HG02571 (cell line): Measurements from ENCODE around the gene RXRA.
A peak's percentile ranks its signal among the peaks of the same experiment; 100 is the strongest.

Source experiments
- ATAC-seq: cut with Tn5 transposase; IDR thresholded peaks from one replicate; pipeline ENCODE4 v1.9.1; 2021; ENCODE audit warnings: mild to moderate bottlenecking, moderate library complexity; ENCODE audit not compliant: unreplicated experiment

Gene RXRA

DNA sequence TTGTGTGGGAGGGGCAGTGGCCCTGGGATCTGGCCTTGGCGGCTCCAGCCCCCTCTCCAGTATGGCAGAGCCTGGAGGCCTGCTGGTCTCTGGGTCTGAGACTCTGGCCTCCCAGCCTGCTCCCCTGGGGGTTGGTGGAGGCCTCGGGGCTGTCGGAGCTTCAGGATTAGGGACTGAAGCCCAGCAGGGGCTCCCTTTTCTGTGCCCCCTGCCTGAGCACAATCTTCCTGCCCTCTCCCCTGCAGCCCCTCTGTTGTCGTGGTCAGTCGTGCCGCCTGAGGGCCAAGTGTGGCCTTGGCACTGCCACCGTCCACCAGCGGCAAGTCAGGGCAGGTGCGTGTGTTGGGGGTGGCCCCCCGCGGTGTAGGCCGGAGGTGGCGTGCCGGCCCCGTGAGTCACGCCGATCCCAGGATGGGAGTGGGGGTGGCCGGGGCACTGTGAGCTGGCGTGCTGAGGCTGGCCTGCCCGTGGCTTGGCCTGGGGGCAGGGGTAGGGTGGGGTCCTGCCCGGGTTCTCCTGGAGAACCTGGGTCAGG is 53.6 kb downstream of the RXRA start:
- ATAC-seq, result no peak

GRCh38 chr9:134380542-134381271 is 54.5 kb downstream of the RXRA start:
- no peak for ATAC-seq

DNA sequence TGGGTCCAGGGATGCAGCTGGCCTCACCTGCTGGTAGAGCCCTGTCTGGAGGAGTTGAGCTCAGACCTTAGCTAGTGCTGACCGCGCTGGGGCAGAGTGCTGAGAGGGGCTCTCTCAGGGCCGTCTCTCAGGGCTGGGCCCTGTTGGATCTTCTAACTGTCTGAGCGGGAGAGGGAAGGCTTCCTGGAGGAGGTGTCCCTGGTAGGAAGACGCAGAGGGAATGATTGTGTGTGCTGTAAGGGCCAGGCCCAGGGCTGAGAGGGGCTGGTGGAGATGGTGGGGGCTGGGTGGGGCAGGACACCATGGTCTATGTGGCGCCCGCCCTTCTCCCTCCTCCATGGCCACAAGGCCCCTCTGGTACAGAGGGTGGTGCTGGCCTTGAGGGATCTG is 55.0 kb downstream of the RXRA start:
- ATAC-seq, result no peak

- ATAC-seq, result no peak
Measured at GRCh38 chr9:134381671-134382516, 55.6 kb downstream of the RXRA start.

DNA sequence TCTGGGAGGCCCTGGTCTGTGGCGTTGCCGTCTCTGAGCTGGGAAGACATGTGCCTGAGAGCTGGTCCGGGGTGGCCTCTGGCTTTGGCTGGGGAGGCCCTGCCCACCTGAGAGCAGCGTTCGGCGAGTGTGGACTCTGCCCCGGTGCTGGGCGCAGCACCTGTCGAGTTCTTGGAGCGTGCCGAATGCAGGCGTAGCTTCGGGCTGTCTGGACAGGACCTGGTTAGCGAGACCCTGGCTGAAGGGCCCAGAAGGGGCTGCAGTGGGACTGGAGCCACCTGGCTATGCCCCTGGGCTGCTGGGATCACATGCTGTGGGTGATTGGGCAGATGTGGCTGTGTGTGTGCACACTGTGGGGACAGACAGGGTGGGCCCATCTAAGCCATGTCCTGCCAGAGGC is 56.5 kb downstream of the RXRA start:
- no peak for ATAC-seq

DNA sequence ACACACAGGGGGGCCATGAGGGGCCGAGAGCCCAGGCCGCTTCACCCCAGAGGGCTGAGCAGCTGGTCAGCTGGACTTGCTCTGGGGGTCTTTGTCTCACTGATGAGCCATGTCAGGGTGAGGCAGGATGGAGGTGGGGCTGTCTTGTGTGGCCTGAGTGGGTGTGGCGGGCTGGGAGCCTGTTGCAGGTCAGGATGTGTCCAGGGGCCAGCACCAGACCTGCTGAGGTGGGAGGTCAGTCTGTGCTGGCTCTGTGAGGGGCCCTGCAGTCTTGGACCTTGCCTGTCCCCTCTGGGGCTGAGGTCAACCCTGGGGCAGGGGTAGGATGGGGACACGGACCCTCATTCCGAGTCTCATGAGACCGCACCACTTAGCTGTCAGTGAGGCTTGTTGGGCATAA is 56.9 kb downstream of the RXRA start:
- ATAC-seq, result no peak

GRCh38 chr9:134384811-134385479 is 58.7 kb downstream of the RXRA start:
- no peak for ATAC-seq

DNA sequence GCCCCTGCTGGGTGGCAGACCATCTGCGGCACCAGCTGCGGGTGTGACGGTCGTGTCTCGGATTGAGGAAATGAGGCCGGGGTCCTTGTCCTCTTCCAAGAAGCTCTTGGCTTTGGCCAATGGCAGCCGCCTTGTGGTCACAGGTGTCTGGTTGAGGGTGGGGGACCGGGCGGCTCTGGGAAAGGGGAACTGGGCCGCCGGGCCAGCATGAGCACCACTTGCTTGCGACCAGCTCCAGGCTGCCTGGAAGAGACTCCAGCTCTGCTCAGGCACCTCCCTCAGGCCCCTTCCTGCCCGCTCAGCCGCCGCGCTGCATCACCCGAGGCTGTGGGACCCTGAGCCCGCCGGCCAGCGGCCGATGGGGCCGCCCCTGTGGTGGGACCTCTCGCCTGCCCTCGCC is 59.7 kb downstream of the RXRA start:
- no peak for ATAC-seq

DNA sequence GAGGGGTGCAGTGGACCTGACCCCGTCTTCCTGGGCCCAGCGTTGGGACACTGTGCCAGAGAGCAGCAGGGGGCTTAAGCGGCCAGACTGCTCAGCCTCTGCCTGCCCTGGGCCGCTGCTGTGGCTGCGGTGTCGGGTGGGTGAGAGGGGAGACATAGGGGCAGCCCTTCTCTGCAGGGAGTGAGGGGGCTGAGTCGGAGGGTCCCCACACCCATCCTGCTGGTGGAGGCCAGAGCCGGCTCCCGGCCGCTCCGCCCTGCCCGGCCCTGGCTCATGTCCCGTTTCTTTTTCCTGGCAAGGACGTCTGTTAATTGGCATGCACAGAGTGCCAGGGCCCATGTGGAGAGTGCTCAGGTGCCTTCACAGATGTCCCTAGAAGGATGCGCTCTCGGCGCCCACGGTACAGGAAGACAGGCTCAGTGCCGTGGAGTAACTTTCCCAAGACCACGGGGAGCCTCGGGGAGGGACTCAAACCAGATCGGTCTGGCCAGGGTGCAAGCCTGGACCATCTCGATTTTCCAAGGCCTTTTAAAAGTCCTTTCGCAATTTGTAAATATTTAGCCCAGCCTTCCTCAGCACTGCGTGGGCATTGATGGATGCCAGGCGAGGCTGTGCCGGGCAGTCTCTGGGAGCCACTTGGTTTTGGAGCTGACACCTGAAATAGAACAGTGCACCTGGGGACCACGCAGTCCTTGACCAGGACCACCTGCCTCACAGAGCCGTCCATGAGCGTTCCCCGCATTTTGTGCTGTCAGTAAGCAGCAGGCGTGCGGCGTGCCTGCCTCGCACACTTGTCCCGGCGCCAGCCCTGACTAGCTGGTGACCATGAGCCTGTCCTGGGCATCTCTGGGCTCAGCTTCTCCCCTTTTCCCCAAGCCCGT is 60.9 kb downstream of the RXRA start:
- ATAC-seq, result no peak

GRCh38 chr9:134388289-134388808 is 62.1 kb downstream of the RXRA start:
- ATAC-seq, result no peak

DNA sequence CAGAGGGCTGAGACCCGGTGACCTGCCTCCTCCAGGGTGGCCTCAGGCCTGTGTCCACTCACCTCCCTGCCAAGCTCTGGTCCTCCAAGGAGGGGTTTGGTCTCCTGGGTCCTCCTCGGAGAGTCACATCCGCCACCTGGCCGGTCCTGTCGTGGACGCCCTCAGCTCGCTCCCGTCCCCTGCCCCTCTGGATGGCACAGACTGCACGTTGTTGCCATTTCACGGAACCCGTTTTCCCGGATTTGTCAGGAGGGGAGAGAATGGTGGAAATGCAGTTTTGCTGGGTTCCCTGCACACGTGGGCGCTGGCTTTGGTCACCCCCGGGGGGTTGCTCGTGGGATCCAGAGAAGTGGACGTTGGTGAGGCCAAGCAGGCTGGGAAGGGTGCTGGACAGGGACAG is 62.7 kb downstream of the RXRA start:
- ATAC-seq, result no peak

DNA sequence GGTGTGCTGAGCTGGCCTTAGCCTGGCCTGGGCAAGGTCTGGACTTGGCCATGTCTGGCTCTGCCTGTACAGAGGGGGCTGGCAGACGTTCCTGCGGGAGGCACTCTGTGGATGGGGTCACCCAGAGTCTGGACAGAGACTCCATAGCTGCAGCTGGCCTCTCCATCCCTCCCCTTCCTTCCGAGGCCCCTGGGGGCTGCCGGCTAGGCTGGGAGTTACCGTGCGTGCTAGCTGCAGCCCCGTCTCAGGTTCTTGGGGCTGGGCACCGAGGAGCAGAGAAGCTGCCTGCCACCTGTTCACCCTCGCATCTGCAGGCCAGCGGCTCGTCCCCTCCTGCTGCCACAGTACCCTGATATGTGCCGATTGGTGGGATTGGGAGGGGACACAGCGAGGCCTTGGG is 63.4 kb downstream of the RXRA start:
- no peak for ATAC-seq

GRCh38 chr9:134390537-134390936 is 64.3 kb downstream of the RXRA start:
- peak; percentile 25 for ATAC-seq

GRCh38 chr9:134390947-134391318 is 64.7 kb downstream of the RXRA start:
- ATAC-seq, result peak; percentile 22

DNA sequence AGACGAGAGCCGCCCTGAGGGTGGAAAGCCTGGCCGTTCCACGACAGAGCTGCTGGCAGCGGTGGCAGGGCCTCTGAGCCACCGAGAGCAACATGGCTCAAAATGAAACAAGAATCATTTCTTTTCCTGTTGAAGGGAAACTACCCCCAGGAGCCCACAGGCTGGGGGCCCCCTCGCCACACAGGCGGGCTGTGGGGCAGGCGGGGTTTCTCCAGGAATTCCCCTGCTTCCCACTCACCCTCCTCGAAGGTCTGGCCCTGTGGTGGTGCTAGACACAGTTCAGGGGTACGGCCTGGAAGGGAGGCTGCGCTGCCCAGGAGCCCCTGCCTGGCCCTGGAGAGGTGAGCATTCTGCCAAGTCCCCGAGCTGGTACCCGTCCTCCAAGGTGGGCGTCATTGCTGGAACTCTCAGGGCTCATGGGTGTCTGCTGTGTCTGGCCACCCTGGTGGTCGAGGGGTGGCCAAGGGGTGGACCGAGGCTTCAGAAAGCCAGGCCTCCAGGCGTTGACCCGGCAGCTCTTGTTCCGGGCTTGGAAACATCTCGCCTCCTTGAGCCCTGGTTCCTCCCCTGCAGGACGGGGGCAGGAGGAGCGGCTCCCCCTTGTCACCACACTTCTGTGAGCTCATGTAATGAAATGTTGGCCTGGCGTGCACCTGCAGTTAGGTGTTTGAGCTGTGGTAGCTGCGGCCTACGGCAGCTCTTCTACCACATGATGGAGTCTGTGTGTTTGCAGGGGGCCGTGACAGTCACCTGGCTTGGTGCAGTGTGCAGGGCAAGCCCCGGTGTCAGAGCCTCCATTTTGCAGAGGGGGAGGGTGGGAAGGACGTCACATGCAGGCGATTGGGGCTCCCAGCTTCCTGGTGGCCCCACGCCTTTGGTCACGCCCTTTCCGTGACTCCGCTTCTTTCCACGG is 65.3 kb downstream of the RXRA start:
- ATAC-seq, result peak; percentile 41

DNA sequence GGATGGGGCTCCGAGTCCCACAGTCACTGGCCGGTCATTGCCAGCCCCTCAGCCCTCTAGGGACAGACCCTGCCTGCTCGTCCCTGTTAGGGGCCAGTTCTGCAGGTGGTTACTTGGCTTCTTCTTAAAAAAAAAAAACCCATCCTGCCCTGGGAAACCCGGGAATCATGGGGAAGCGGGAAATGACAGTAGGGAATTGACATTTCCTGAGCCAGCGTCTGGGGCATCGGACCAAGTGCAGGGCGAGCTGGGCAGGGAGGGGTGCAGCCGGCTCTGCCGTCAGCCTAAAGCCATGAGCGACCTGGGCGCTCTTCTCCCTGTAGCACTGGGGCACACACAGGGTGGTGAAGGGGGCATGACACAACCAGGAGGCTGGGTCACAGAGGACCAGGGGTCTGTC is 66.6 kb downstream of the RXRA start:
- no peak for ATAC-seq

DNA sequence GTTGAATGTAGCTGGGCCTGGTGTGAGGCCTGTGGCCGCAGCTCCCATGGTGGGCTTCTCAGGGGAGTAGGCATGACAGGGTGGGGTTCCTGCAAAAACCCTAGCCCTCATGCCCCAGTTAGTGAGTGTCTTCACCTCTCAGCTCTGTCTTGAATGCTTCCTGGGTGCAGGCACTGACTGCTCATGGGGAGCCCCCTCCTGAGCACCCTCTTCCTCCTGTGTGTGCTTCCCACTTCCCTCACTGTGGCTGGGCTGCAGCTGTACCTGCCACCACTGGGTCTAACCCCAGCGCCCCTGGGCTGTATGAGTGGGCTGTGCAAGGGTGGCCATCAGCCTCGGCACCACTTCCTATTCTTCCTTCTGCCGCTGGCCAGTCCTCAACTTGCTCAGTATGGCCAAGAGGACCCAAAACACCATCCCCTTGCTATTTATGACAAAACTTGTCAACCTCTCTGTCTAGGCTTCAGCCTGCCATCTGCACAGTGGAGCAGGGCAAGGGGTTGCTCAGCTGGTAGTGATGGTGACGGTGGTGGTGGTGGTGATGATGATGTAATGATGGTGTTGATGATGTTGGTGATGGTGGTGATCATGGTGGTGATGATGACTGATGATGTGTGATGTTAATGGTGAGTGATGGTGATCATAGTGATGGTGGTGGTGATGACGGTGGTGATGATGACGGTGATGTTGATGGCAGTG is 67.5 kb downstream of the RXRA start:
- ATAC-seq, result no peak

GRCh38 chr9:134395002-134395517 is 68.8 kb downstream of the RXRA start:
- no peak for ATAC-seq
